CD4-positive, alpha-beta memory T cell (primary cell): Measurements from ENCODE around the gene SLC9C2. TPM values are rescaled to one million over a fixed set of nuclear protein-coding genes. Genes with fewer than 3 reads are reported as not detected.
"Not testable (repeated sequence)": the region's sequence is repeated elsewhere in the genome, so short reads cannot be mapped to it uniquely, and the experiment has no call there.

ENCODE experiments used
- CTCF ChIA-PET: fragments of 350-600 bp; sonication (Branson Sonifier 250); formaldehyde crosslinking; loops from one replicate; lab custom pipeline; 2021; ENCODE audit warnings: inconsistent platforms; ENCODE audit not compliant: partially characterized antibody; lab: Charles Lee
- POLR2A ChIA-PET: fragments of 350-600 bp; sonication (Branson Sonifier 250); formaldehyde crosslinking; loops from one replicate; lab custom pipeline; 2021; ENCODE audit not compliant: partially characterized antibody; lab: Charles Lee
- DNase-seq, 5 donors: peaks; one replicate each; pipeline versions ENCODE4 v3.0.0 to v3.0.0-alpha.2; 2020 to 2022; ENCODE audit warnings: mixed read lengths in 1 of 5
- H3K27ac ChIP-seq: one replicate; pipeline ENCODE4 v1.7.0; 2013; ENCODE audit warnings: low read depth, low read length
- H3K27me3 ChIP-seq: 2 replicates; pipeline ENCODE4 v1.7.0; 2013; ENCODE audit warnings: mild to moderate bottlenecking, low read length, moderate library complexity; ENCODE audit not compliant: insufficient read depth
- H3K36me3 ChIP-seq: 2 replicates; pipeline ENCODE4 v1.7.0; 2013; ENCODE audit warnings: mild to moderate bottlenecking, low read length, moderate library complexity; ENCODE audit not compliant: insufficient read depth
- H3K4me1 ChIP-seq: 2 replicates; pipeline ENCODE4 v1.7.0; 2013; ENCODE audit warnings: mild to moderate bottlenecking, low read length, moderate library complexity; ENCODE audit not compliant: insufficient read depth
- H3K4me3 ChIP-seq, 2 donors: one replicate each; pipeline ENCODE4 v1.7.0; 2013; ENCODE audit warnings: low read length in 2 of 2, mild to moderate bottlenecking in 1 of 2
- H3K9me3 ChIP-seq, 2 donors: one replicate each; pipeline ENCODE4 v1.7.0; 2013; ENCODE audit warnings: low read length in 2 of 2, control low read depth in 1 of 2; ENCODE audit not compliant: control insufficient read depth in 1 of 2
- H3K27ac Mint-ChIP-seq, 7 donors: one replicate each; pipeline ENCODE4 v1.8.0; 2020 to 2021; ENCODE audit warnings: mixed read lengths in 7 of 7, mild to moderate bottlenecking in 6 of 7, inconsistent platforms in 3 of 7, moderate library complexity in 3 of 7
- H3K27me3 Mint-ChIP-seq, 2 donors: one replicate each; pipeline ENCODE4 v1.8.0; 2020 to 2021; ENCODE audit warnings: mixed read lengths in 2 of 2
- H3K36me3 Mint-ChIP-seq, 2 donors: one replicate each; pipeline ENCODE4 v1.8.0; 2020 to 2021; ENCODE audit warnings: mixed read lengths in 2 of 2, inconsistent platforms in 1 of 2, mild to moderate bottlenecking in 1 of 2
- H3K4me1 Mint-ChIP-seq, 4 donors: one replicate each; pipeline ENCODE4 v1.8.0; 2020 to 2021; ENCODE audit warnings: mixed read lengths in 4 of 4, mild to moderate bottlenecking in 1 of 4
- H3K4me3 Mint-ChIP-seq, 8 donors: one replicate each; pipeline ENCODE4 v1.8.0; 2020 to 2021; ENCODE audit warnings: mixed read lengths in 8 of 8, mild to moderate bottlenecking in 7 of 8, moderate library complexity in 6 of 8, inconsistent platforms in 3 of 8
- H3K9me3 Mint-ChIP-seq, 8 donors: one replicate each; pipeline ENCODE4 v1.8.0; 2020 to 2021; ENCODE audit warnings: mixed read lengths in 8 of 8, mild to moderate bottlenecking in 5 of 8, inconsistent platforms in 3 of 8, moderate library complexity in 1 of 8
- intact Hi-C: fragments of 100-400 bp; cut with micrococcal nuclease; formaldehyde crosslinking; loops from one replicate; pipeline ENCODE4 v1.15.1; 2023
- polyA plus RNA-seq, 2 donors: library from polyadenylated mRNA; unstranded; fragments of 300-500 nt; fragmentation: Illumina TruSeq; gene quantifications; one replicate each; pipeline ENCODE4 v1.2.3, GENCODE V29; 2021
- total RNA-seq, 2 experiments: library from RNA; stranded (reverse); gene quantifications; one replicate each; pipeline ENCODE4 v1.2.3, GENCODE V29; 2021

Gene SLC9C2
- total and polyA plus RNA-seq, 4 experiments from 2014 or later, result not detected

GRCh38 chr1:173527151-173527826, 75.6 kb downstream of the SLC9C2 start:
- Histone ChIP-seq H3K27ac (no peak overlapping the region), H3K4me1 (peaks cover 19% of the 10 kb centered on the region), H3K4me3 (no peak overlapping the region), H3K36me3 (no peaks in the 10 kb centered on the region), H3K27me3 (no peaks in the 10 kb centered on the region), H3K9me3 (no peaks in the 10 kb centered on the region)
- ChIA-PET POLR2A (interaction anchor here (1.0 kb wide), 1 partner anchor 51 kb away, joined by 4 read pairs; the partner anchor contains the start of gene PRDX6), CTCF (no interaction called here)
- no peak overlapping the region for H3K27ac Mint-ChIP-seq
- no peak for DNase-seq
- no peak overlapping the region for H3K4me3 Mint-ChIP-seq
- H3K27me3 Mint-ChIP-seq, result peaks cover 0 to 2% of the 10 kb centered on the region in 2 donors
- peaks cover 0 to 1% (median 0%) of the 10 kb centered on the region in 8 donors for H3K9me3 Mint-ChIP-seq
- peaks cover 0 to under 1% of the 10 kb centered on the region in 2 donors for H3K36me3 Mint-ChIP-seq
- intact Hi-C loops, result no loop called here
- peaks cover 12 to 40% (median 27%) of the 10 kb centered on the region in 4 donors for H3K4me1 Mint-ChIP-seq

- no peaks in the 10 kb centered on the region for H3K36me3 ChIP-seq
- no peaks in the 10 kb centered on the region for H3K9me3 ChIP-seq
- H3K4me3 Mint-ChIP-seq, result no peak overlapping the region
- CTCF ChIA-PET, result no interaction called here
- POLR2A ChIA-PET, result no interaction called here
- H3K27me3 ChIP-seq, result no peaks in the 10 kb centered on the region
- peaks cover 0 to 2% of the 10 kb centered on the region in 2 donors for H3K27me3 Mint-ChIP-seq
- peaks cover 7 to 29% (median 21%) of the 10 kb centered on the region in 4 donors for H3K4me1 Mint-ChIP-seq
- intact Hi-C loops, result no loop called here
- no peak overlapping the region for H3K27ac ChIP-seq
- peaks cover 14% of the 10 kb centered on the region for H3K4me1 ChIP-seq
- H3K4me3 ChIP-seq, result no peak overlapping the region
- H3K27ac Mint-ChIP-seq, result no peak overlapping the region
- H3K9me3 Mint-ChIP-seq, result peaks cover 0 to 1% (median 0%) of the 10 kb centered on the region in 8 donors
- DNase-seq, result no peak
- no peaks in the 10 kb centered on the region for H3K36me3 Mint-ChIP-seq
Measured at GRCh38 chr1:173525926-173526325, 76.9 kb downstream of the SLC9C2 start.

- no peak overlapping the region for H3K27ac Mint-ChIP-seq
- peaks cover 7% of the 10 kb centered on the region for H3K4me1 ChIP-seq
- no peaks in the 10 kb centered on the region for H3K27me3 ChIP-seq
- H3K36me3 Mint-ChIP-seq, result no peaks in the 10 kb centered on the region
- peaks cover 0 to 1% (median 0%) of the 10 kb centered on the region in 8 donors for H3K9me3 Mint-ChIP-seq
- POLR2A ChIA-PET, result no interaction called here
- peaks cover 5 to 16% (median 10%) of the 10 kb centered on the region in 4 donors for H3K4me1 Mint-ChIP-seq
- H3K4me3 ChIP-seq, result no peak overlapping the region
- no peaks in the 10 kb centered on the region for H3K9me3 ChIP-seq
- CTCF ChIA-PET, result no interaction called here
- intact Hi-C loops, result no loop called here
- H3K4me3 Mint-ChIP-seq, result no peak overlapping the region
- no peak overlapping the region for H3K27ac ChIP-seq
- DNase-seq, result no peak
- peaks cover 0 to 2% of the 10 kb centered on the region in 2 donors for H3K27me3 Mint-ChIP-seq
- H3K36me3 ChIP-seq, result no peaks in the 10 kb centered on the region
Measured at GRCh38 chr1:173523329-173523728, 79.5 kb downstream of the SLC9C2 start.

GRCh38 chr1:173520799-173521198, 82.1 kb downstream of the SLC9C2 start:
- Histone ChIP-seq H3K4me1 (peaks cover 9% of the 10 kb centered on the region), H3K36me3 (no peaks in the 10 kb centered on the region), H3K27ac (no peak overlapping the region), H3K9me3 (no peaks in the 10 kb centered on the region), H3K27me3 (no peaks in the 10 kb centered on the region), H3K4me3 (no peak overlapping the region)
- Mint-ChIP-seq H3K4me3 (no peak overlapping the region), H3K27ac (no peak overlapping the region), H3K4me1 (peaks cover 3 to 8% (median 6%) of the 10 kb centered on the region in 4 donors), H3K36me3 (no peaks in the 10 kb centered on the region), H3K9me3 (no peaks in the 10 kb centered on the region), H3K27me3 (peaks cover 0 to 2% of the 10 kb centered on the region in 2 donors)
- no peak for DNase-seq
- ChIA-PET POLR2A (no interaction called here), CTCF (no interaction called here)
- intact Hi-C loops, result no loop called here

GRCh38 chr1:173514503-173514902, 88.4 kb downstream of the SLC9C2 start:
- H3K27me3 Mint-ChIP-seq, H3K4me3 ChIP-seq, intact Hi-C loops, DNase-seq, H3K27me3 ChIP-seq, H3K27ac Mint-ChIP-seq, H3K36me3 Mint-ChIP-seq, H3K27ac ChIP-seq, H3K36me3 ChIP-seq, CTCF ChIA-PET, H3K9me3 ChIP-seq, H3K4me3 Mint-ChIP-seq, H3K4me1 ChIP-seq, H3K4me1 Mint-ChIP-seq, POLR2A ChIA-PET: not testable (repeated sequence)
- peaks cover 0 to 14% (median 8%) of the 10 kb centered on the region in 8 donors for H3K9me3 Mint-ChIP-seq

- H3K4me1 Mint-ChIP-seq, result no peaks in the 10 kb centered on the region
- POLR2A ChIA-PET, result no interaction called here
- Histone ChIP-seq H3K36me3 (no peaks in the 10 kb centered on the region), H3K27ac (no peak overlapping the region), H3K9me3 (no peaks in the 10 kb centered on the region), H3K4me1 (no peaks in the 10 kb centered on the region), H3K4me3 (no peak overlapping the region), H3K27me3 (no peaks in the 10 kb centered on the region)
- H3K27me3 Mint-ChIP-seq, result no peaks in the 10 kb centered on the region
- peaks cover 0 to 6% of the 10 kb centered on the region in 2 donors for H3K36me3 Mint-ChIP-seq
- H3K4me3 Mint-ChIP-seq, result no peak overlapping the region
- no peak overlapping the region for H3K27ac Mint-ChIP-seq
- intact Hi-C loops, result no loop called here
- peaks cover 0 to 11% (median 7%) of the 10 kb centered on the region in 8 donors for H3K9me3 Mint-ChIP-seq
- DNase-seq, result no peak
- CTCF ChIA-PET, result interaction anchor here (0.8 kb wide), 1 partner anchor 211 kb away, joined by 4 read pairs; no protein-coding TSS in a partner anchor
Measured at GRCh38 chr1:173509797-173510196, 93.1 kb downstream of the SLC9C2 start.

- DNase-seq, result no peak
- Mint-ChIP-seq H3K36me3 (no peaks in the 10 kb centered on the region), H3K4me3 (no peak overlapping the region), H3K4me1 (no peaks in the 10 kb centered on the region), H3K27me3 (no peaks in the 10 kb centered on the region), H3K9me3 (peaks cover 0 to 6% (median 1%) of the 10 kb centered on the region in 8 donors), H3K27ac (no peak overlapping the region)
- intact Hi-C loops, result no loop called here
- Histone ChIP-seq H3K4me1 (no peaks in the 10 kb centered on the region), H3K27ac (no peak overlapping the region), H3K36me3 (no peaks in the 10 kb centered on the region), H3K9me3 (no peaks in the 10 kb centered on the region), H3K4me3 (no peak overlapping the region), H3K27me3 (no peaks in the 10 kb centered on the region)
- ChIA-PET POLR2A (no interaction called here), CTCF (no interaction called here)
Measured at GRCh38 chr1:173508541-173508940, 94.3 kb downstream of the SLC9C2 start.
